HG03571 (cell line): Measurements from ENCODE around the gene CIROP.

Experiments used
- ATAC-seq: cut with Tn5 transposase; IDR thresholded peaks from one replicate; pipeline ENCODE4 v1.9.1; 2021; ENCODE audit not compliant: unreplicated experiment

CIROP gene

GRCh38 chr14:23104591-23105347 lies at the start of gene CIROP:
CIROP (minus strand) TSS chr14:23104989; CDS start chr14:23104920, 69 bp downstream.
- no peak for ATAC-seq

DNA sequence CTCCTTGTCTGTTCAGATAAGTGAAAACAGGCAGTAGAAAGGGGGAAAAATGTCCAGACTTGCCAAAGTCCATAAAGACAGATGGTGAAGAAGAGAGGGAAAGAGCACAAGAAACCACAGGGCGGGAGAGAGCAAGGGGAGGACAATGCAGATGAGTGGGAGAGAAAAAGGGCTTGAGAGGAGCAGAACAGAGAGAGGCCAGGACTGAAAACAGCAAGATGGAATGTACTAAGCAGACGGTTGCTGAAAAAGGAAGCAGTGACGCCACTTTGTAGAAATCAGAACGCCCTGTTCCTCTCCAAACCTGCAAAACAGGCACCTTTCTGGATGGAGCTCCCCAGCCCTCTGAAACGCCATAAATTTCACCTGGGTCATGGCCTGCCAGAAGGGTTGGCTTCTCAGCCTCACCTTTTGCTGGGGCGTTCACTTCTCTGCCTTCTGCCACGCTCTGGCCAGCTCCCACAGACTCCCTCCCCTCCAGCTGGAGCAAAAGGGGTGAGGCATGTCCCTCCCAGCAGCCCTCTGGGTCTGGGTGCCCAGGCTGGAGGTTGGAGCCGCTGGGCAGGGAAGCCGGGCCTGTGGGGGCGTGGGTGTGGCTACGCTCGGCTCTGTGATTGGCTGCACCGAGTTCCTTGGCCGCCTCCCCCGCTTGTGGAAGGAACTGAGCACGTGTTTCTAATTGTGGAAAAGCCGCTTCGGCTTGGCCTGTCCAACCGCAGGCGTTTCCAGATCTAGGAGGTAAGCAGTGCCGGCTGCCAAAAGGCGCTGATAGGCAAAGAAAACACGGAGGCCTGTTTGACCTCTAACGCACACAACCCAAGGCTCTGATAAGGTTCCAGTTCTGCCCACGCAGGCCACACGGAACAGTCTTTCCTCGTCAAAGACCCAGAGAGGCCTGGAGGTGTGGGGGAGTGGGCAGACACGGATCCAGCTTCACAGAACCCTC lies 49.3 kb upstream of the CIROP start:
- no peak for ATAC-seq

GRCh38 chr14:23151342-23151741 lies 46.6 kb upstream of the CIROP start:
- no peak for ATAC-seq

DNA sequence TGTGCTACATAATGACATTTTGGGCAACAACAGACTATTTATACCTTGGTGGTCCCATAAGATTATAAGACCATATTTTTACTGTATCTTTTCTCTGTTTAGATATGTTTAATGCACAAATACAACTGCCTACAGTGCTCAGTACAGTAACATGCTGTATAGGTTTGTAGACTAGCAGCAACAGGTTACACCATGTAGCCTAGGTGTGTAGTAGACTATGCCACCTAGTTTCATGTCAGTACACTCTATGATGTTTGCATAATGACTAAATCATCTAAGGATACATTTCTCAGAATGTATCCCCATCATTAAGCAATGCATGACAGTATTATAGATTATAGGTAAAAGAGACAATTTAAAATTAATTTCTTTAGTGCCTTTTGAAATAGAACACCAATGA lies 45.0 kb upstream of the CIROP start:
- ATAC-seq, result no peak

- ATAC-seq, result no peak
Measured at GRCh38 chr14:23148591-23149249, 43.9 kb upstream of the CIROP start.

DNA sequence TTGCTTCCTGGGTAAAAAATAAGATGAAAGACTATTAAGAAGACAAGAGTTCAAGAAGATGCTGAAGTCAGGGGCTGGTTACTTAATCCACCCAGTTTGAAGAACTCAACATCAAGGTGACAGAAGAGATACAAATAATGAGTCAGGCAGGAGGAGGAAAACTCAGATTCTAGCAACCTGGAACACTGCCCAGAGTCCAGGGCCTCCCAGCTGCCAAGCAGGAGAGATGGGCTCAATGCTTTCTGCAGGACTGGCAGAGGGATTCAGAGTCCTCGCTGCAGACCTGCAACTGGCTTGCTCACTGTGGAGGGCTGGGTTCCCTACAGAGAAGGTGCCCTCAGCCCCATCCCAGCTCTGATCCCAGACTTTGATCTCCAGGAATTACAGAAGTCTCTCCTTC lies 42.9 kb upstream of the CIROP start:
- ATAC-seq, result no peak

DNA sequence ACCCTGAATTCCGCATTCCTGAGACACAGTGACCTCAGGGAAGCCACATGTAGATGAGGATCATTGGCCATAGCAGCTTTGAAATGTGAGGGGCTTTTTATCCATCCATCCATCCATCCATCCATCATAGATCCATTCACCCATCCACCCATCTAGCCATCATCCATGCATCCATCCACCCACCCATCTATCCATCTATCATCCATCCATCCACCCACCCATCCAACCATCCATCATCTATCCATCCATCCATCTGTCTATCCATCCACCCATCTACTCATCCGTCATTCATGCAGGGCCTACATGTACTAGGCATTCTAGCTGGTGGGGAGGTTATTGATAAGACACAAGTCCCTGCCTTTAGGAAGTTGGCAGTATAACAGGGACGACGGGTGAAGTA lies 42.2 kb upstream of the CIROP start:
- ATAC-seq, result no peak

DNA sequence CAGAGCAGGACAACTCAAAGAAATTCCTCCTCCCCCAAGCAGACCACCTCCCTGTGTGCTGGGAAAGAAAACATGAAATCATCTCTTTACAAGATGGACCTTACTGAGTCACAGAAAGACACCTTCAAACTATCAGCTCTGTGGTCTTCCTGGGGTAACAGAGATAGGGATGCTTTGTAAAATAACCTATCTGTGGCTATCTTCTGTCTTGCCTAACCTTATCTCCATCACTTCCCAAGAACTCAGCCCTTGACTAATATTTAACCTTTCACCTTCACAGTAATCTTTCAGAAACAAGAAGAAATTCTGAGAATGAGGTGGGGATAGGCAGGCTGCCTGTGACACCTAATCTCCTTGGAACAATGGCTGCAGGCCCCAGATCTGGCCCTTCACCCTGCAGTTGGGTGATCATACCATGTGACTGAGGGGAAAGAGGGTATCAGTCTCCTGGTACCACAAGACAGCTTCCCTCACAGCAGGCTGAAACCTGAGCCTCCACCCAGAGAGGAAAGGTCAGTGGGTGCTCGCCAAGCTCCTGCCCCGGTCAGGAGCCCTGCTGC lies 41.6 kb upstream of the CIROP start:
- ATAC-seq, result no peak

DNA sequence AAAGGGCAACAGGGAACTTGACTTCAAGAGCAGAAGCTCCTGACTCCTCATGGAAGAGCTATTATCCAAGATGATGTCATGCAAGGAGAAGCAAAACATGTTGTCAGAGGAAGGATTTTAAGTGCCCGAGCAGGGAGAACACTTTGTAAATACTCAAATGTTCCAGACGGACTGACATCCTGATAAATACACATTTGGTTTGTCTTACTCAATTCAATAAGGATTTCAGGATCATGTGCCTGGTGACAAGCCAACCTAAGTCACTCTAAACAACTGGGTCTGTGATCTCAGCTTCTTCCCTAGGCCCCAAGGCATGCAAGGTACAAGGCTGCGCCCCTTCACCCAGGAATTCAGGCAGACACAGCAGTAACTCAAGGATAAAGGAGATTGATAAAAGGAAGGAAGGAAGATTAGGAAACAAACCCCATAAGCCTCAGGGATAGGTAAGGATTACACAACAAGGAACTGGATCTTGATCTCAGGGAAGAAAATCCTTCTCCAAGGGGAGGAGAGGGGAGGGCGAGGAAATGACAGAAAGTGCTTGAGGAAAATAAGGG lies 41.1 kb upstream of the CIROP start:
- ATAC-seq, result no peak

- no peak for ATAC-seq
Measured at GRCh38 chr14:23143911-23144310, 39.1 kb upstream of the CIROP start.

DNA sequence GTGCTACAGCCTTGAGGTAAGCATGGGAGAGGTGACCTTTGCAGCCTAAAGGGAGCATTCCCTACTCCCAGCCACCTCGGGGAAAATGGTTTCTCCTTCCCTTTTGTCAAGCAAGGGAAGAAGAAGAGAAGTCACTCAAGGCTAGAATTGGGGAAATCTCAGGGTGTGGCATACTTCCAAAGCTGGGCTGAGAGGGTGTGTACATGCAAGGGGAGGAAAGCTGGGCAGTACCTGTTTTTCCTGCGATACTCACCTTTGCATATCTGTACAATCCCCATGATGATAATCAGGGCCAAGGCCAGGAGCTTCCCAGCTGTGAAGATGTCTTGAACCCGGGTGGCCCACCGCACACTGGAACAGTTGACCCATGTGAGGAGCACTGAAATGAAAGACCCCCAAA lies 38.0 kb upstream of the CIROP start:
- no peak for ATAC-seq

DNA sequence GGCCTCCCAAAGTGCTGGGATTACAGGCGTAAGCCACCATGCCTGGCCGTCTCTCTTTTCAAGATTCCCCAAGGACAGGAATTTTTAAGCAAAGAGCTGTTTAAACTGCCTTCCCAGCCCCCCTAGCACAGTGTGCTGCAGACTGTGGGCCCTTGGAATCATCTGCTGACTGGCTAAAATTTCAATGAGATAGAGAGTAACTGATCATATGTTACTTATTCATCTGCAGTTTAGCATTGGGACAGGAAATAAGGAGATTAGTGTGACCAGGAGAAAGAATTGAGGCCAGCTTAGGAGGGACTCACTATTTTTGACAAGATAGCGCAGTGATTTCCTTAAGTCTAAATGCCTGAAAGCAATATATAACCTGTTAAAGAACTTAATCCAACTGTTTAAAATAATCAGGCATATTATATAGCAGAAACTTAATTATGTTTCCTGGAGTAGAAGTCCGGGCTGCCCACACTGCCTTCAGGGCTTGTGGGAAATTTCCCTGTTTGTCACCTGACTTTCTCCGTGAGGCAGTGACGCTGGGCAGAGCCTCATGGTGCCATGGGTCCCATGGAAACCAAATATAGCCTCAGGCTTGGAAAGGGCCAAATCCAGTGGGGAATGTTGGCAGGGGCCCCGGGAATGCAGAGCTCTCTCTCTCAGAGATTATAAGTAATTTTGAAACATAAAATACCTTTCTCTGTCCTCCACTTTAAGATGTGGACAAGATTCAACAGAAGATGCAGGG lies 37.1 kb upstream of the CIROP start:
- no peak for ATAC-seq

DNA sequence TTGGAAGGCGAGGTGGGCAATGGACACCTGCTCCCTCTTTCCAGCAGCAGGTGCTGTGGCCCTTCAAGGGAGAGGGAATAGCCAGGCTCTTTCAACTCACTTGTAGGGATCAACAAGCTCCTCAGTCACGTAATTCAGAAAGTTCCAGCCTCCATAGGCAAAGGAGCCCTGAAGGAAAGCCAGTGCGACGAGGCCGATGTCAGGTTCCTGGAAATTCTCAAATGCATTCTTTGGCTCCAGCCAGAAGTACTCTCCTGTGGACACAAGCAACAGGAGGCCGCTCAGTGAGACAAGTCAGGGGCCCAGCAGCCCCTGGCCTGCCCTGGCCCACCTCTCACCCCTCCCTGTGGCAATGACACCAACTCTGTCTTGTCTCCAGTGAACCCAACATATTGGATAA lies 35.6 kb upstream of the CIROP start:
- ATAC-seq, result no peak

DNA sequence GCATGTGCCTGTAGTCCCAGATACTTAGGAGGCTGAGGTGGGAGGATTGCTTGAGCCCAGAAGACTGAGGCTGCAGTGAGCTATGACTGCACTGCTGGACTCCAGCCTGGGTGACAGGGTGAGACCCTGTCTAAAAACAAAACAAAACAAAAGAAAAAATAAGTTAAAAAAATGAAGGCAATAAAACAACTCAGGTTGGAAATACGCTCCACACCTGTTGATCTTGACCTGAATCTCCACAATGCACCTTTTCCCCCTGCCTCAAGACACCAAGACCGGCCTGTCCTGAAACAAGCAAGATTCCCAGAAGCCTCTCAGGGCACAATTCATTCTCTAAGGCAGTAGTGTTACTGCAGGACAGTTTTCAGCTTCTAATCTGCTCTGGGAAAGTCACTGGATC lies 35.1 kb upstream of the CIROP start:
- no peak for ATAC-seq

DNA sequence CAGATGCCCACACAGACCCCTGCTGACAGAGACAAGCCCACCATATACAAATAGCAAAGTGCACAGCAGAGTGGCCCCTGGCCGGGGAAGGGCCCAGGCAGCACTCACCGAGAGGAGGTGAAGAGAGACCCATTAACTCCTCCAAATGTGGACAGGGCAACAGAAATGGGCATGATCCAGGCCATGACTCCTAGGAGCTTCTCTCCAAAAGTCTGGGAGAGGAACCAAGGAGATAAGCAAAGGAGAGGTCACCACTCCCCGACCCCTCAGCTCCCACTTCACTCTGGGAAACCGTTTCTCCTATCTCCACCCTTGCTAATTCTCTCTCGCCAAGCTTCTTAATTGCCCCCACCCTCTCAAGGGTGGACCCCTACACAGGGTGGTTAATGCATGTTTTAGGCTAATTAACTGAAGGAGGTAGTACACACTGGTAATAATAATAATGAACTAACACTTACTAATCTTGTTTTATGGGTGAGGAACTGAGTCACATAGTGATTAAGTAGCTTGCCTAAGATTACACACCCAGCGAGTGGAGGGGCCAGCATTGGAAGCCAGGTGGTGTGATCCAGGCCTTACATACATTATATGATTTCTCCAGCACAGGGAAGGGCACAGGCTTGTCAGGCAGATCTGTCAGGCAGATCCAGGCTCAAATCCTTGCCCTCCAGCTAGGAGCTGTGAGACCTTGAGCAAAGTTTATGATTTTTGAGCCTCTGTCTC lies 33.2 kb upstream of the CIROP start:
- no peak for ATAC-seq

GRCh38 chr14:23137192-23137812 lies 32.5 kb upstream of the CIROP start:
- ATAC-seq, result no peak

DNA sequence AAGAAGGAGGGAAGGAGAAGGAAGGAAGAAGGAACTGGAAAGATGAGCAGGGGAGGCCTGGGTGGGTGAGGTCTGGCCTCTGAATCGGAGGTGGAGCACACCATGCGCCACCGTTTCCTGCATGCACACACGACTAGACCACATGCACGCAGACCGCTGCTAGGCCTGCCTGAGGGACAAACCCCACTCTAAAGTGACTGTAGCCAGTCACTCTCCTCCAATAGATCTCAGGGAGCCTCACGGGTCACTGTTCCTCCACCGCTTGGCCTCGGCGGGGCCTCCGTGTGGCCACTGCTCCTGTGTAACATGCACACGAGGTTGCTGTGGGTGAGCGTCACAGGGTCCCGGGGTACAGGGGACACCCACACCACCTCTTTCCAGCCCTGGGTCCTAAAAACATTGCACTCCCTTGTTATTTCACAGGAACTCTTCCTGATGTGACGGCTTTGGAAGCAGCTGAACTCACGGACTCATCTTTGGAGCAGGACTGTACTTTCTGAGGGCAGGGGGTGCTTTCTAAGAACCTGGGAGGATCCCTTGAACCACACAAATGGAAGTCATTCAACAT lies 31.9 kb upstream of the CIROP start:
- ATAC-seq, result no peak

GRCh38 chr14:23132970-23133369 lies 28.2 kb upstream of the CIROP start:
- no peak for ATAC-seq

DNA sequence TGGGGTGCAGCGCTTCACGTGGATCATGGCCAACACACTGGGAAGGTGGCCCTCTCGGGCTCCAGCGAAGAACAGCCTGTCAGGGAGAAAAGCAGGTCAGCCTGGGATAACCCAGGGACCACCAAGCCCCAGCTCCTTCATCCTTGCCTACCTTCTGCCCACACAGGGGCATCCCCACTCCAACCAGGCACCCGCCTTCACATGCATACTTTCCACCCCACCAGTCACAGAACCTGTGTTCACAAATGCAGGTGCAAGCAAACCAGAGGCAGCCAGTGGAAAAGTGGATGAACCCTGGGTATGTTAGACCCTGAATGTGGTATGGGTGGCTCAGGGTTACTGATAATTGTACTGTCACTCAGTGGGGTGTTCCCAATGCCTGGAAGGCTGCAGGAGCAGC lies 26.7 kb upstream of the CIROP start:
- ATAC-seq, result no peak
